Prostate gland (tissue), 2 donors: ENCODE results near the gene CATSPERZ.

Experiments used
- POLR2A ChIP-seq: fragments of 450-650 bp; IDR thresholded peaks from one replicate; pipeline ENCODE4 v1.6.1; 2016; ENCODE audit warnings: antibody characterized with exemption, mild to moderate bottlenecking
- TF ChIP-seq, protein P1 (sequence below), 4 experiments: fragments of 200-600 bp in 2 of 4; fragments of 450-650 bp in 2 of 4; sonication (generic) in 2 of 4; IDR thresholded peaks; 1 replicate in 3 of 4; 2 replicates in 1 of 4; pipeline ENCODE4 v1.5.1; 2016 to 2019; ENCODE audit warnings: antibody characterized with exemption in 4 of 4, mild to moderate bottlenecking in 2 of 4, moderate library complexity in 2 of 4

DNA sequence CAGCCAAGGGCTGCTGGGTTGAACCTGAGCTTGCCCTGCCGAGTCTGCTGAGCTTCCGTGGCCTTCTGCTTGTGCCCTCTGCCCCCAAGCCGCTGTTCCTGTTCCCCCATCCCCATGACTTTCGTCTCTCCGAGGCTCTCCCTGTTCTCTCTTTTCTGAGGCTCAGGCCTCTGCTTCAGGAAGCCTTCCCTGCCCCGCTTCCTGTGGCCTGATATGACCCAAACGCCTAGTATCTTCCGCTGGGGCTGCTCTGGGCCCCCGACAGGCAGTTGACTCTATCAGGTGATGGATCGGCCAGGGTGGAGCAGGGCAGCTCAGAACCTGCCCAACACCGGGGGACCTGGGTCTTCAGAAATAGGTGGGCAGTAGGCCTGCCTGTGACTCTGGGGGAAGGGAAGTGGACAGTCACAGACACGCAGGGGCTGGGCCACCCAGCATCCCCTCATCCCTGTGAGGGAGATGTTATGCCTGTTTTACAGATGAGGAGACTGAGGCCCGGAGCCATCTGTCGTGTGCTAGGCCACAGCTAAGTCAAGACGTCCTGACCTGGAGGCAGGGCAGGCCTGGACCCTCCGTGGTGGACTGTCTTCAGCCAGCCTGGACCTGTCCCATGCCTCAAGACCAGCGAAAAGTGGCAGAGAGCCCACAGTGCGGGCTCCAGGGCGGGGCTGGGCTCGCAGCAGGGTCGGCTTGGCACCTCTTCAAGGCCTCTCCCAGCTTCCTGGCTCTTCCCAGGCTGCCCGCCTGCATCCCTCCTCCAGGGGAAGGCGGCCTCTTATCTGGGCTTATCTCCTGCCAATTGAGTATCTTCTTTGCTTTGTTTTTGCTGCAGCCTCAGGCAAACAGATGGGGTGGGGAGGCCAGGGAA lies 31.9 kb upstream of the CATSPERZ start:
- TF ChIP-seq, protein P1, sequence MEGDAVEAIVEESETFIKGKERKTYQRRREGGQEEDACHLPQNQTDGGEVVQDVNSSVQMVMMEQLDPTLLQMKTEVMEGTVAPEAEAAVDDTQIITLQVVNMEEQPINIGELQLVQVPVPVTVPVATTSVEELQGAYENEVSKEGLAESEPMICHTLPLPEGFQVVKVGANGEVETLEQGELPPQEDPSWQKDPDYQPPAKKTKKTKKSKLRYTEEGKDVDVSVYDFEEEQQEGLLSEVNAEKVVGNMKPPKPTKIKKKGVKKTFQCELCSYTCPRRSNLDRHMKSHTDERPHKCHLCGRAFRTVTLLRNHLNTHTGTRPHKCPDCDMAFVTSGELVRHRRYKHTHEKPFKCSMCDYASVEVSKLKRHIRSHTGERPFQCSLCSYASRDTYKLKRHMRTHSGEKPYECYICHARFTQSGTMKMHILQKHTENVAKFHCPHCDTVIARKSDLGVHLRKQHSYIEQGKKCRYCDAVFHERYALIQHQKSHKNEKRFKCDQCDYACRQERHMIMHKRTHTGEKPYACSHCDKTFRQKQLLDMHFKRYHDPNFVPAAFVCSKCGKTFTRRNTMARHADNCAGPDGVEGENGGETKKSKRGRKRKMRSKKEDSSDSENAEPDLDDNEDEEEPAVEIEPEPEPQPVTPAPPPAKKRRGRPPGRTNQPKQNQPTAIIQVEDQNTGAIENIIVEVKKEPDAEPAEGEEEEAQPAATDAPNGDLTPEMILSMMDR (IDR thresholded peaks at IDR 0.05) = no peak
- no peak for TF ChIP-seq POLR2A
